ENCODE results near the gene HTR3C.

GRCh38 chr3:184078851-184079250, 26.0 kb downstream of the HTR3C start:
- no peak for TF ChIP-seq CTCF (IDR thresholded peaks at IDR 0.05; ENCODE audit: poor library complexity)
- no peak for TF ChIP-seq EZH2 (IDR thresholded peaks at IDR 0.05; ENCODE audit: borderline replicate concordance)

All from hepatocyte (in vitro differentiated cells).